HepG2 (cell line): ENCODE results near the gene MED23. TPM values are rescaled to one million over a fixed set of nuclear protein-coding genes. Genes with fewer than 3 reads are reported as not detected.

Experiments
- DMTF1 ChIP-seq: sonication (generic); formaldehyde crosslinking; IDR thresholded peaks from 2 replicates; pipeline ENCODE4 v1.4.0; 2020; ENCODE audit warnings: mild to moderate bottlenecking, missing genetic modification reagents
- DZIP1 ChIP-seq: sonication (generic); formaldehyde crosslinking; IDR thresholded peaks from 2 replicates; pipeline ENCODE4 v1.5.0; 2020; ENCODE audit warnings: mild to moderate bottlenecking, missing genetic modification reagents
- GLMP ChIP-seq: sonication (generic); formaldehyde crosslinking; IDR thresholded peaks from 2 replicates; pipeline ENCODE4 v1.9.0; 2021; ENCODE audit warnings: missing genetic modification reagents, mild to moderate bottlenecking, borderline replicate concordance
- HDAC2 ChIP-seq: sonication (generic); formaldehyde crosslinking; IDR thresholded peaks from 2 replicates; pipeline ENCODE4 v1.4.0; 2020; ENCODE audit warnings: missing genetic modification reagents
- NRL ChIP-seq: sonication (generic); formaldehyde crosslinking; IDR thresholded peaks from 2 replicates; pipeline ENCODE4 v1.5.0; 2020; ENCODE audit warnings: missing genetic modification reagents, mild to moderate bottlenecking, moderate library complexity, borderline replicate concordance
- SIN3A ChIP-seq: IDR thresholded peaks from 2 replicates; pipeline ENCODE4 v1.6.1; 2011; ENCODE audit warnings: low read depth, mild to moderate bottlenecking, control low read depth, low read length, borderline replicate concordance
- TAF15 ChIP-seq: fragments of 200-400 bp; formaldehyde crosslinking; IDR thresholded peaks from one replicate; pipeline ENCODE4 v1.6.1; 2018; ENCODE audit warnings: mild to moderate bottlenecking, low read depth, low read length; ENCODE audit not compliant: poor library complexity, severe bottlenecking
- ZC3H13 ChIP-seq: sonication (generic); formaldehyde crosslinking; IDR thresholded peaks from 2 replicates; pipeline ENCODE4 v1.8.1; 2023; ENCODE audit warnings: mild to moderate bottlenecking, missing genetic modification reagents, moderate library complexity
- ZFYVE20 ChIP-seq: sonication (generic); formaldehyde crosslinking; IDR thresholded peaks from 2 replicates; pipeline ENCODE4 v1.8.0; 2023; ENCODE audit warnings: low read depth, mild to moderate bottlenecking, moderate library complexity, missing genetic modification reagents, borderline replicate concordance
- ZNF142 ChIP-seq: sonication (generic); formaldehyde crosslinking; IDR thresholded peaks from 2 replicates; pipeline ENCODE4 v1.4.0; 2020; ENCODE audit warnings: missing genetic modification reagents
- ZNF335 ChIP-seq: sonication (generic); formaldehyde crosslinking; IDR thresholded peaks from 2 replicates; pipeline ENCODE4 v1.4.0; 2020; ENCODE audit warnings: missing genetic modification reagents
- ZNF549 ChIP-seq: sonication (generic); formaldehyde crosslinking; IDR thresholded peaks from 2 replicates; pipeline ENCODE4 v1.5.0; 2020; ENCODE audit warnings: missing genetic modification reagents
- ZNF598 ChIP-seq: sonication (generic); formaldehyde crosslinking; IDR thresholded peaks from 2 replicates; pipeline ENCODE4 v1.5.1; 2020; ENCODE audit warnings: mild to moderate bottlenecking, missing genetic modification reagents, borderline replicate concordance
- ZNF850 ChIP-seq: sonication (generic); formaldehyde crosslinking; conservative IDR thresholded peaks from 2 replicates; pipeline ENCODE4 v1.9.0; 2021; ENCODE audit warnings: mild to moderate bottlenecking, missing genetic modification reagents
- ZSCAN5A ChIP-seq: sonication (generic); formaldehyde crosslinking; IDR thresholded peaks from 2 replicates; pipeline ENCODE4 v1.8.0; 2022; ENCODE audit warnings: mild to moderate bottlenecking, missing genetic modification reagents, borderline replicate concordance
- polyA plus RNA-seq, 8 experiments: library from polyadenylated mRNA; depleted of rRNA in 3 of 8; stranded (reverse) in 7 of 8; unstranded in 1 of 8; fragments of >200 nt; fragmentation: Illumina TruSeq in 4 of 8; extraction: Trizol in 4 of 8; gene quantifications; 2 replicates each; pipeline versions ENCODE4 v1.2.1 to v1.2.3, GENCODE V29; 2011 to 2016; ENCODE audit warnings: low read depth in 4 of 8, missing spikeins in 1 of 8, mixed read lengths in 1 of 8; ENCODE audit not compliant: insufficient read depth in 1 of 8
- total RNA-seq, 5 experiments: library from RNA; depleted of rRNA; stranded (reverse); fragments of >200 nt; fragmentation: Illumina TruSeq; extraction: Trizol; gene quantifications; 2 replicates each; pipeline ENCODE4 v1.2.3, GENCODE V29; 2016; ENCODE audit warnings: low read depth in 1 of 5

MED23 gene
- total and polyA plus RNA-seq, 2 of the 13 experiments (the other 11 are each of a cell fraction or from before 2014, with no cell fraction given): 34.9 to 50.5 TPM

GRCh38 chr6:131575834-131576478, 52.1 kb downstream of the MED23 start (continued):
- TF ChIP-seq ZNF549 (CRISPR knock-in tag) (no peak), TAF15 (no peak), ZNF598 (no peak), DZIP1 (CRISPR knock-in tag) (no peak), NRL (CRISPR knock-in tag) (no peak), ZNF850 (no peak), ZNF142 (CRISPR knock-in tag) (no peak), ZSCAN5A (CRISPR knock-in tag) (peak; percentile 72; the same call in 1 of the 2 replicates), ZC3H13 (peak; percentile 57; the same call in 1 of the 2 replicates), GLMP (CRISPR knock-in tag) (no peak), DMTF1 (CRISPR knock-in tag) (no peak), SIN3A (no peak), ZNF335 (CRISPR knock-in tag) (no peak), ZFYVE20 (CRISPR knock-in tag) (no peak), HDAC2 (CRISPR knock-in tag) (peak; percentile 77)
